GM18508 (cell line): ENCODE results near the gene CCNY.
A peak's percentile ranks its signal among the peaks of the same experiment; 100 is the strongest.
"Not testable (repeated sequence)": the region's sequence is repeated elsewhere in the genome, so short reads cannot be mapped to it uniquely, and the experiment has no call there.

ENCODE experiments used
- ATAC-seq: cut with Tn5 transposase; IDR thresholded peaks from one replicate; pipeline ENCODE4 v1.9.1; 2021; ENCODE audit warnings: moderate number of reproducible peaks; ENCODE audit not compliant: insufficient read depth, unreplicated experiment

The CCNY gene

GRCh38 chr10:35399414-35400009 lies 63.2 kb downstream of the CCNY start:
- ATAC-seq, result no peak

DNA sequence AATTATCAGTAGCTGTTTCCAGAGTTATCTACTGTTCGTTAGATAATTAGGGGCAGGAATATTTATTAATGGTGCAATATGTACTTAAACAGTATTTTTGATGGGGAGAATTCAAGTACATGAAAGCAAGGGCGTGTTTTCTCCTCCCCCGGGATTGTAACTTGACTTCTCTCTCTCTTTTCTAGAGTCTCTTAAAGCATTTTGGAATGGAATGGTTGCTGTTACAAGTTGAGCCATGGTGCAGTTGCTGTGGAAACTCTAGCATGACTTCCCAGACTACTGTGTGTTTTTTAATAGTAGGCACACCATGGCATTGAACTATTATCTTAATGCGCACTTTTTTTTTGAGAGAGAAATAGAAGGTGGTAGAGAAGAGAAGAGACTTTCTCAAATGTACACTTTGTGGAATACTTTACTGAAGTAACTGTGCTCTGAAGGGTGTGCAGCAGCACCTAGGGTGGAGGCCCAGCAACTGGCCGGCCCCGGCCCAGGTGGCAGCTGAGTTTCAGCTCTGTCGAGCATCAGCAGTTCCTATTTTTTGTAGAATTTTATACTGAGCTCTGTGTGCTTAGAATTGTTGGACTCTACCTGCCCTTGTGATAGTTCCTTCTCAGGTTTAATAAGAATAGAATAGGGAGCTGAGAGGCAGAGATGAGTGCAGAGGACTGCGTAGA lies 64.4 kb downstream of the CCNY start:
- ATAC-seq, result no peak

DNA sequence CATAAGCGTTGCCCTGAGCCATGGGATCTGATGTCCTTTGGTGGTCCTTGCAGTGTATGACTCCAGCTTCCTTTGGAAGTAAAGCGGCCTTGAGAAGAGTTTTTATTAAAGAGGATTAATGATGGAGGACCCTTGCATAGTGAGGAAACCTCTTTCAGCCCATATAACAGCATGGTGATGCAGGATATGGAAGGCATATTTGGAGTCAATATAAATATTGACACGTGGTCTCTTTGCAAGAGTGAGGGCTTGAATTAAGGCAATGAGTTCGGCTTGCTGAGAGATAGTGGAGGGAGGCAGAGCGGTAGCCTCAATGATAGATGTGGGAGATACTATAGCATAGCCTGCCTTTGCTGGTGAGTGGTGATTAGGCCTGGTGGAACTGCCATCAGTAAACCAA lies 67.2 kb downstream of the CCNY start:
- ATAC-seq, result not testable (repeated sequence)

- ATAC-seq, result not testable (repeated sequence)
Observed at GRCh38 chr10:35404077-35404476, 67.8 kb downstream of the CCNY start.

DNA sequence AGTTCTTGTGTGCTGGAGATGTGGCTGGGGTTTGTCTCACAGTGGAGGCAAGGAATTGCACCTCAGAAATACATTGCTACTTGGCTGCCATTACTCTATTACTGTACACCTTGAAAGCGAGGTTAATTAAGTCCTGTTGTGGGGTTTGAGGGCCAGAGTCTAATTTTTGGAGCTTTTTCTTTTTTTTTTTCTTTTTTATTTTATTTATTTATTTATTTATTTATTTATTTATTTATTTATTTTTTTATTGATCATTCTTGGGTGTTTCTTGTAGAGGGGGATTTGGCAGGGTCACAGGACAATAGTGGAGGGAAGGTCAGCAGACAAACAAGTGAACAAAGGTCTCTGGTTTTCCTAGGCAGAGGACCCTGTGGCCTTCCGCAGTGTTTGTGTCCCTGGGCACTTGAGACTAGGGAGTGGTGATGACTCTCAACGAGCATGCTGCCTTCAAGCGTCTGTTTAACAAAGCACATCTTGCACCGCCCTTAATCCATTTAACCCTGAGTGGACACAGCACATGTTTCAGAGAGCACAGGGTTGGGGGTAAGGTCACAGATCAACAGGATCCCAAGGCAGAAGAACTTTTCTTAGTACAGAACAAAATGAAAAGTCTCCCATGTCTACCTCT lies 69.8 kb downstream of the CCNY start:
- not testable (repeated sequence) for ATAC-seq

- not testable (repeated sequence) for ATAC-seq
Observed at GRCh38 chr10:35407696-35408095, 71.4 kb downstream of the CCNY start.

DNA sequence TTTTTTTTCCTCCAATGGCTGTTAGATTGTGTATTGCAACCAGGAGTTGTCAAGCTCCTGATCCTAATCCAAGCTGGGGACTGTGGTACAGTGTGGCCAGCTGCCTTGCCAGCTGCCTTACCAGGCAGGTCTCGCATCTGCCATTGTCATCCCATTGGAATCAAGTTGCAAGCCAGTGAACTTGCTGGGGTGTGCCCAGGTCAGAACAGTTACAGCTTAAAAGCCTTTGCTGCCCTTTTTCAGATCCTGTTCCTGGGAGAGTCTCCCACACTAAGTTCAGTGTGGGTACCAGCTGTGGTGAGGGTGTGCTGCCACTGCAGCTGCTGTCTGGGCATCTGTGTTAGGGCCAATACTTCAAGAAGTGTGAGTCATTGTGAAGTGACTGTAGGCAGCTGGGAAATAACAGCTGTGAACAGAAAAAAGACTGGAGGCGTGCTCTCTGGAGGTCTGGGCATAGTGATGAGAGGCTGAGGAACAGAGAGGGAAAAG lies 72.8 kb downstream of the CCNY start:
- ATAC-seq, result peak; percentile 76

DNA sequence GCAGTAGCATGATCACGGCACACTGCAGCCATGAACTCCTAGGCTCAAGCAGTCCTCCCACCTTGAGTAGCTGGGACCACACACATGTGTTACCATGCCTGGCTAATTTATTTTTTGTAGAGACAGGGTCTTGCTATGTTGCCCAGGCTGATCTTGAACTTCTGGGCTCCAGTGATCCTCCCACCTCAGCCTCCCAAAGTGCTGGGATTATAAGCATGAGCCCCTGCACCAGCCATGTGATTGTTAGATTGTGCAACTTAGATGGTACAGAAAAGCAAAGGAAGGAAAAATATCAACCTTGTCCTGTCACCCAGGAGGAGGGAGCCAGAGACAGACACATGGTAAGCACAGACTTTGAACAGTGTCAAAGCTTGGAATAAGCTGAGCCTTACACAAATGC lies 73.5 kb downstream of the CCNY start:
- ATAC-seq, result no peak

GRCh38 chr10:35412003-35412723 lies 75.9 kb downstream of the CCNY start:
- no peak for ATAC-seq

GRCh38 chr10:35412900-35413491 lies 76.7 kb downstream of the CCNY start:
- ATAC-seq, result no peak

GRCh38 chr10:35413985-35414861 lies 77.9 kb downstream of the CCNY start:
- ATAC-seq, result no peak

GRCh38 chr10:35415505-35415904 lies 79.2 kb downstream of the CCNY start:
- ATAC-seq, result no peak

DNA sequence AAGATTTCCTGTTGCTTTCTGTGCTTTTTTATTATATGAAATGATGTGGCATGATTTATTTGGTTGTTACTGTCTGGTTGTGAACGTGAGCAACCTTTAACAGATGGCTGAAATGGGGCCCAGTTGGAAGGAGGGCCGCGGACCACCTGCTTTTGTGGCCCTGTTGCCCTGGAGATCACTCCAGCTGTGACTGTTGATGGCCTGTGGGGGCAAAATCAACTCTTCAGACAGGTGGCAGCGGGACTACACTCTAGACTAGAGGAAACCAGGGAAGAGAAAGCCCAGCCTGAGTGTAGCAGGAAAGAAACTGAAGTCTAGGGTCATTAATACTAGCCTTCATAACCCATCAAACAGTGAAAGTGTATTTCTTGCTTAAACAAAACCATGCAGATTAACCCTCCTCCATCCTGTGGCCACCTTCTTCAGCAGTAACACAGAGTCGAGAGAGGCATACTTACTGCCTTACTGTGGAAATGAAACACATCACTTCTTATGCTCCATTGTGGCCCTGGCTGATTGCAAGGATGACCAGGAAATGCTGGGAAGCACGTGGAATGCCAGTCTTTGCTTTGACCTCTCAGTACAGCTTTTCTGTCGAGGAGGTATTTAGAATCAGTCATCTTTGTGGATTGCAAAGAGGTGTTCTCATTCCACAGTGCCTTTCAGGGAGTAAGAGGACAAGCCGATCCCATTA lies 80.5 kb downstream of the CCNY start:
- ATAC-seq, result no peak

DNA sequence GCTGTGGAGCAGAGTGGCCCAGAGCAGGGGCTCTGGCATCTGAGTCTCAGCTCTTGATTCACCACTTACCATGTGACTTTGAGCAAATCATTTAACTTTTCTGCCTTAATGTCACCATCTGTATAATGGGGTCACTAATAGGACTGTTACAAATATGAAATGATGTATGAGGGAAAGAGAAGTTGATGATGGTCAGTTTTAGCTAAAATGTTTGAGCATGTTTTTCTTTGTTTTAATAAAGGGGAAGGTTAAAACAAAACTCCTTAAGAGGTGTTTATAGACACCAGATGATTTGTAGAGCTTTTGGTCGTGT lies 81.0 kb downstream of the CCNY start:
- no peak for ATAC-seq

- ATAC-seq, result no peak
Observed at GRCh38 chr10:35417795-35418194, 81.5 kb downstream of the CCNY start.

- ATAC-seq, result not testable (repeated sequence)
Observed at GRCh38 chr10:35418580-35418979, 82.3 kb downstream of the CCNY start.

GRCh38 chr10:35420044-35420443 lies 83.7 kb downstream of the CCNY start:
- no peak for ATAC-seq

- ATAC-seq, result no peak
Observed at GRCh38 chr10:35420827-35421552, 84.7 kb downstream of the CCNY start.
